K562 (cell line): Measurements from ENCODE around the gene CDKN3. TPM values are rescaled to one million over a fixed set of nuclear protein-coding genes. Genes with fewer than 3 reads are reported as not detected.

ENCODE experiments used
- CREBBP ChIP-seq: IDR thresholded peaks from one replicate; pipeline ENCODE4 v1.6.1; 2012; ENCODE audit warnings: low read depth, mild to moderate bottlenecking, control low read depth, inconsistent platforms, low read length
- FOXM1 ChIP-seq, 2 experiments: fragments of 450-650 bp in 1 of 2; sonication (generic) in 1 of 2; formaldehyde crosslinking in 1 of 2; IDR thresholded peaks; 2 replicates each; pipeline versions ENCODE4 v1.6.1 to v1.9.0; 2017 to 2022; ENCODE audit warnings: low read depth in 2 of 2, mild to moderate bottlenecking in 2 of 2, missing genetic modification reagents in 1 of 2, moderate library complexity in 1 of 2
- KDM5B ChIP-seq: fragments of 200-600 bp; sonication (generic); IDR thresholded peaks from 2 replicates; pipeline ENCODE4 v1.6.1; 2012; ENCODE audit warnings: low read depth, mild to moderate bottlenecking, moderate library complexity, low read length, control low read depth, inconsistent platforms; ENCODE audit not compliant: insufficient replicate concordance
- NFXL1 ChIP-seq: fragments of 450-650 bp; formaldehyde crosslinking; IDR thresholded peaks from 2 replicates; pipeline ENCODE4 v1.4.0; 2021; ENCODE audit warnings: mild to moderate bottlenecking
- SP2 ChIP-seq: IDR thresholded peaks from 2 replicates; pipeline ENCODE4 v1.6.1; 2011; ENCODE audit warnings: mild to moderate bottlenecking, low read depth, low read length, moderate library complexity; ENCODE audit not compliant: poor library complexity, severe bottlenecking; ENCODE audit errors: extremely low read depth
- SRSF1 ChIP-seq: fragments of 200-400 bp; formaldehyde crosslinking; IDR thresholded peaks from 2 replicates; pipeline ENCODE4 v1.6.1; 2017; ENCODE audit warnings: mild to moderate bottlenecking, low read depth, low read length, moderate library complexity
- polyA plus RNA-seq, 8 experiments: library from polyadenylated mRNA; depleted of rRNA in 4 of 8; stranded (reverse) in 5 of 8; unstranded in 3 of 8; fragments of >200 nt; fragmentation: Nextera tagmentation in 2 of 8; fragmentation: Illumina TruSeq in 1 of 8; extraction: Ambion mirVana in 2 of 8; extraction: Trizol in 1 of 8; gene quantifications; 2 replicates each; pipeline versions ENCODE4 v1.2.1 to v1.2.3, GENCODE V29; 2011 to 2014; ENCODE audit warnings: inconsistent platforms in 1 of 8, missing spikeins in 1 of 8
- total RNA-seq, 7 experiments: library from RNA; depleted of rRNA in 6 of 7; stranded (reverse); fragments of >200 nt in 6 of 7; fragmentation: Illumina TruSeq in 2 of 7; extraction: Trizol in 2 of 7; gene quantifications; 2 replicates each; pipeline versions ENCODE4 v1.2.1 to v1.2.3, GENCODE V29; 2011 to 2021; ENCODE audit warnings: low replicate concordance in 1 of 7
- TF ChIP-seq, protein P1 (sequence below): fragments of 450-650 bp; IDR thresholded peaks from 2 replicates; pipeline ENCODE4 v1.6.1; 2016; ENCODE audit warnings: mild to moderate bottlenecking, moderate library complexity
- TF ChIP-seq, protein P2 (sequence below): sonication (generic); formaldehyde crosslinking; IDR thresholded peaks from 2 replicates; pipeline ENCODE4 v1.8.1; 2023; ENCODE audit warnings: mild to moderate bottlenecking, missing genetic modification reagents
- TF ChIP-seq, protein P3 (sequence below): fragments of 450-650 bp; IDR thresholded peaks from 2 replicates; pipeline ENCODE4 v1.7.1; 2018; ENCODE audit warnings: mild to moderate bottlenecking, low read depth; ENCODE audit not compliant: partially characterized antibody

CDKN3 gene
- total and polyA plus RNA-seq, 9 of the 15 experiments (the other 6 are each of a cell fraction or from before 2014, with no cell fraction given), result 41.3 to 128 (median 70.7) TPM

DNA sequence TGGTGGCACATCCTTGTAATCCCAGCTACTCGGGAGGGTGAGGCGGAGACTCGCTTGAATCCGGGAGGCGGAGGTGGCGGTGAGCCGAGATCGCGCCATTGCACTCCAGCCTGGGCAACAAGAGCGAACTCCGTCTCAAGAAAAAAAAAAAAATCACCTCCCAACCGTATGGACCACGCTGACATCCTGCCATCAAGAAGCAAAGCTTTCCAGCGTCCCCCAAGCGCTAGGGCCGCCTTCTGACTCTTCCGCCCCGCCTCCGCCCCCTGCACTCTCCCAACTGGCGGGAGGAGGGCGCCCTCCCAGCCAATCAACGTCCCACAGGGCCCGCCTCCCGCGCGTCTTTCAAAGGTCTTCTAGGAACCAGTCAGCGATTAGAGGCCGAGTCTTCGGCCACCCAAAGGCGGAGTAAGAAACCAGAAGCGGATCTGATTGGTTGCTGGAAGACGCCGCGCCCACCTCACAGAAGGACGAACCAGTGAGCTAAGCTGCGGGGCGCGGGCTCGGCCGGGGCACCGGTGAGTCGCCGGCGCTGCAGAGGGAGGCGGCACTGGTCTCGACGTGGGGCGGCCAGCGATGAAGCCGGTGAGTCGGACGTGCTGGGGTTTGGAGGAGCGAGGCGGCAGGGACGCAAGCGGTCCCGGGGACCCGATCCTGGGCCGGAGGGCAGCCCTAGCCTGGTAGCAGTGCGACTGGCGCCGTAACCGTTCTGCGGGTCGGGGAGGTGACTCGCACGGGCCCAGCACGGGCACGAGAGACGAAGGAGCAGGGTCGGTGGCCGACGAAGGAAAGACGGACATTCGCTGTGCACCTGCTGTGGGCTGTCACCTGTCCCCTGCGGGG is at the start of gene CDKN3 (continued):
- TF ChIP-seq, protein P1, sequence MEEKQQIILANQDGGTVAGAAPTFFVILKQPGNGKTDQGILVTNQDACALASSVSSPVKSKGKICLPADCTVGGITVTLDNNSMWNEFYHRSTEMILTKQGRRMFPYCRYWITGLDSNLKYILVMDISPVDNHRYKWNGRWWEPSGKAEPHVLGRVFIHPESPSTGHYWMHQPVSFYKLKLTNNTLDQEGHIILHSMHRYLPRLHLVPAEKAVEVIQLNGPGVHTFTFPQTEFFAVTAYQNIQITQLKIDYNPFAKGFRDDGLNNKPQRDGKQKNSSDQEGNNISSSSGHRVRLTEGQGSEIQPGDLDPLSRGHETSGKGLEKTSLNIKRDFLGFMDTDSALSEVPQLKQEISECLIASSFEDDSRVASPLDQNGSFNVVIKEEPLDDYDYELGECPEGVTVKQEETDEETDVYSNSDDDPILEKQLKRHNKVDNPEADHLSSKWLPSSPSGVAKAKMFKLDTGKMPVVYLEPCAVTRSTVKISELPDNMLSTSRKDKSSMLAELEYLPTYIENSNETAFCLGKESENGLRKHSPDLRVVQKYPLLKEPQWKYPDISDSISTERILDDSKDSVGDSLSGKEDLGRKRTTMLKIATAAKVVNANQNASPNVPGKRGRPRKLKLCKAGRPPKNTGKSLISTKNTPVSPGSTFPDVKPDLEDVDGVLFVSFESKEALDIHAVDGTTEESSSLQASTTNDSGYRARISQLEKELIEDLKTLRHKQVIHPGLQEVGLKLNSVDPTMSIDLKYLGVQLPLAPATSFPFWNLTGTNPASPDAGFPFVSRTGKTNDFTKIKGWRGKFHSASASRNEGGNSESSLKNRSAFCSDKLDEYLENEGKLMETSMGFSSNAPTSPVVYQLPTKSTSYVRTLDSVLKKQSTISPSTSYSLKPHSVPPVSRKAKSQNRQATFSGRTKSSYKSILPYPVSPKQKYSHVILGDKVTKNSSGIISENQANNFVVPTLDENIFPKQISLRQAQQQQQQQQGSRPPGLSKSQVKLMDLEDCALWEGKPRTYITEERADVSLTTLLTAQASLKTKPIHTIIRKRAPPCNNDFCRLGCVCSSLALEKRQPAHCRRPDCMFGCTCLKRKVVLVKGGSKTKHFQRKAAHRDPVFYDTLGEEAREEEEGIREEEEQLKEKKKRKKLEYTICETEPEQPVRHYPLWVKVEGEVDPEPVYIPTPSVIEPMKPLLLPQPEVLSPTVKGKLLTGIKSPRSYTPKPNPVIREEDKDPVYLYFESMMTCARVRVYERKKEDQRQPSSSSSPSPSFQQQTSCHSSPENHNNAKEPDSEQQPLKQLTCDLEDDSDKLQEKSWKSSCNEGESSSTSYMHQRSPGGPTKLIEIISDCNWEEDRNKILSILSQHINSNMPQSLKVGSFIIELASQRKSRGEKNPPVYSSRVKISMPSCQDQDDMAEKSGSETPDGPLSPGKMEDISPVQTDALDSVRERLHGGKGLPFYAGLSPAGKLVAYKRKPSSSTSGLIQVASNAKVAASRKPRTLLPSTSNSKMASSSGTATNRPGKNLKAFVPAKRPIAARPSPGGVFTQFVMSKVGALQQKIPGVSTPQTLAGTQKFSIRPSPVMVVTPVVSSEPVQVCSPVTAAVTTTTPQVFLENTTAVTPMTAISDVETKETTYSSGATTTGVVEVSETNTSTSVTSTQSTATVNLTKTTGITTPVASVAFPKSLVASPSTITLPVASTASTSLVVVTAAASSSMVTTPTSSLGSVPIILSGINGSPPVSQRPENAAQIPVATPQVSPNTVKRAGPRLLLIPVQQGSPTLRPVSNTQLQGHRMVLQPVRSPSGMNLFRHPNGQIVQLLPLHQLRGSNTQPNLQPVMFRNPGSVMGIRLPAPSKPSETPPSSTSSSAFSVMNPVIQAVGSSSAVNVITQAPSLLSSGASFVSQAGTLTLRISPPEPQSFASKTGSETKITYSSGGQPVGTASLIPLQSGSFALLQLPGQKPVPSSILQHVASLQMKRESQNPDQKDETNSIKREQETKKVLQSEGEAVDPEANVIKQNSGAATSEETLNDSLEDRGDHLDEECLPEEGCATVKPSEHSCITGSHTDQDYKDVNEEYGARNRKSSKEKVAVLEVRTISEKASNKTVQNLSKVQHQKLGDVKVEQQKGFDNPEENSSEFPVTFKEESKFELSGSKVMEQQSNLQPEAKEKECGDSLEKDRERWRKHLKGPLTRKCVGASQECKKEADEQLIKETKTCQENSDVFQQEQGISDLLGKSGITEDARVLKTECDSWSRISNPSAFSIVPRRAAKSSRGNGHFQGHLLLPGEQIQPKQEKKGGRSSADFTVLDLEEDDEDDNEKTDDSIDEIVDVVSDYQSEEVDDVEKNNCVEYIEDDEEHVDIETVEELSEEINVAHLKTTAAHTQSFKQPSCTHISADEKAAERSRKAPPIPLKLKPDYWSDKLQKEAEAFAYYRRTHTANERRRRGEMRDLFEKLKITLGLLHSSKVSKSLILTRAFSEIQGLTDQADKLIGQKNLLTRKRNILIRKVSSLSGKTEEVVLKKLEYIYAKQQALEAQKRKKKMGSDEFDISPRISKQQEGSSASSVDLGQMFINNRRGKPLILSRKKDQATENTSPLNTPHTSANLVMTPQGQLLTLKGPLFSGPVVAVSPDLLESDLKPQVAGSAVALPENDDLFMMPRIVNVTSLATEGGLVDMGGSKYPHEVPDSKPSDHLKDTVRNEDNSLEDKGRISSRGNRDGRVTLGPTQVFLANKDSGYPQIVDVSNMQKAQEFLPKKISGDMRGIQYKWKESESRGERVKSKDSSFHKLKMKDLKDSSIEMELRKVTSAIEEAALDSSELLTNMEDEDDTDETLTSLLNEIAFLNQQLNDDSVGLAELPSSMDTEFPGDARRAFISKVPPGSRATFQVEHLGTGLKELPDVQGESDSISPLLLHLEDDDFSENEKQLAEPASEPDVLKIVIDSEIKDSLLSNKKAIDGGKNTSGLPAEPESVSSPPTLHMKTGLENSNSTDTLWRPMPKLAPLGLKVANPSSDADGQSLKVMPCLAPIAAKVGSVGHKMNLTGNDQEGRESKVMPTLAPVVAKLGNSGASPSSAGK, result peak; percentile 81
- TF ChIP-seq FOXM1 (IDR thresholded peaks at IDR 0.05; ENCODE audit: low read depth) (peak; percentile 100), FOXM1 (CRISPR knock-in tag; IDR thresholded peaks at IDR 0.05; ENCODE audit: low read depth) (peak; percentile 100), SP2 (peak; percentile 39), CREBBP (no peak), NFXL1 (no peak), SRSF1 (no peak), KDM5B (peak; percentile 87)
- TF ChIP-seq, protein P2, sequence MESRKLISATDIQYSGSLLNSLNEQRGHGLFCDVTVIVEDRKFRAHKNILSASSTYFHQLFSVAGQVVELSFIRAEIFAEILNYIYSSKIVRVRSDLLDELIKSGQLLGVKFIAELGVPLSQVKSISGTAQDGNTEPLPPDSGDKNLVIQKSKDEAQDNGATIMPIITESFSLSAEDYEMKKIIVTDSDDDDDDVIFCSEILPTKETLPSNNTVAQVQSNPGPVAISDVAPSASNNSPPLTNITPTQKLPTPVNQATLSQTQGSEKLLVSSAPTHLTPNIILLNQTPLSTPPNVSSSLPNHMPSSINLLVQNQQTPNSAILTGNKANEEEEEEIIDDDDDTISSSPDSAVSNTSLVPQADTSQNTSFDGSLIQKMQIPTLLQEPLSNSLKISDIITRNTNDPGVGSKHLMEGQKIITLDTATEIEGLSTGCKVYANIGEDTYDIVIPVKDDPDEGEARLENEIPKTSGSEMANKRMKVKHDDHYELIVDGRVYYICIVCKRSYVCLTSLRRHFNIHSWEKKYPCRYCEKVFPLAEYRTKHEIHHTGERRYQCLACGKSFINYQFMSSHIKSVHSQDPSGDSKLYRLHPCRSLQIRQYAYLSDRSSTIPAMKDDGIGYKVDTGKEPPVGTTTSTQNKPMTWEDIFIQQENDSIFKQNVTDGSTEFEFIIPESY, result peak; percentile 35; the same call in 1 of the 2 replicates
- TF ChIP-seq, protein P3, sequence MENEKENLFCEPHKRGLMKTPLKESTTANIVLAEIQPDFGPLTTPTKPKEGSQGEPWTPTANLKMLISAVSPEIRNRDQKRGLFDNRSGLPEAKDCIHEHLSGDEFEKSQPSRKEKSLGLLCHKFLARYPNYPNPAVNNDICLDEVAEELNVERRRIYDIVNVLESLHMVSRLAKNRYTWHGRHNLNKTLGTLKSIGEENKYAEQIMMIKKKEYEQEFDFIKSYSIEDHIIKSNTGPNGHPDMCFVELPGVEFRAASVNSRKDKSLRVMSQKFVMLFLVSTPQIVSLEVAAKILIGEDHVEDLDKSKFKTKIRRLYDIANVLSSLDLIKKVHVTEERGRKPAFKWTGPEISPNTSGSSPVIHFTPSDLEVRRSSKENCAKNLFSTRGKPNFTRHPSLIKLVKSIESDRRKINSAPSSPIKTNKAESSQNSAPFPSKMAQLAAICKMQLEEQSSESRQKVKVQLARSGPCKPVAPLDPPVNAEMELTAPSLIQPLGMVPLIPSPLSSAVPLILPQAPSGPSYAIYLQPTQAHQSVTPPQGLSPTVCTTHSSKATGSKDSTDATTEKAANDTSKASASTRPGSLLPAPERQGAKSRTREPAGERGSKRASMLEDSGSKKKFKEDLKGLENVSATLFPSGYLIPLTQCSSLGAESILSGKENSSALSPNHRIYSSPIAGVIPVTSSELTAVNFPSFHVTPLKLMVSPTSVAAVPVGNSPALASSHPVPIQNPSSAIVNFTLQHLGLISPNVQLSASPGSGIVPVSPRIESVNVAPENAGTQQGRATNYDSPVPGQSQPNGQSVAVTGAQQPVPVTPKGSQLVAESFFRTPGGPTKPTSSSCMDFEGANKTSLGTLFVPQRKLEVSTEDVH, result no peak
